Loucy (cell line): ENCODE data around the gene PABPN1.
A peak's percentile ranks its signal among the peaks of the same experiment; 100 is the strongest.

ENCODE experiments used
- H2AFZ ChIP-seq: fragments of 200-600 bp; sonication (generic); 2 replicates; pipeline ENCODE4 v1.6.0; 2016; ENCODE audit warnings: antibody characterized with exemption, mild to moderate bottlenecking, low read length, moderate library complexity
- H3F3A ChIP-seq: fragments of 200-600 bp; 2 replicates; pipeline ENCODE4 v1.6.0; 2016; ENCODE audit warnings: antibody characterized with exemption, low read depth, mild to moderate bottlenecking
- H3K27me3 ChIP-seq: fragments of 200-600 bp; sonication (generic); 2 replicates; pipeline ENCODE4 v1.6.1; 2014; ENCODE audit warnings: low read length, mild to moderate bottlenecking; ENCODE audit not compliant: insufficient read depth, poor library complexity, severe bottlenecking
- H3K36me3 ChIP-seq: fragments of 200-600 bp; sonication (generic); 2 replicates; pipeline ENCODE4 v1.6.1; 2016; ENCODE audit warnings: low read length; ENCODE audit not compliant: insufficient read depth
- H3K4me1 ChIP-seq: fragments of 200-600 bp; sonication (generic); 2 replicates; pipeline ENCODE4 v1.5.1; 2014; ENCODE audit warnings: low read length, mild to moderate bottlenecking; ENCODE audit not compliant: insufficient read depth, poor library complexity, severe bottlenecking
- H3K4me2 ChIP-seq: fragments of 200-600 bp; sonication (generic); 2 replicates; pipeline ENCODE4 v1.6.0; 2014; ENCODE audit warnings: antibody characterized with exemption, low read length, low read depth, mild to moderate bottlenecking; ENCODE audit not compliant: poor library complexity, severe bottlenecking
- H3K4me3 ChIP-seq: fragments of 200-600 bp; sonication (generic); 2 replicates; pipeline ENCODE4 v1.5.1; 2014; ENCODE audit warnings: low read length, mild to moderate bottlenecking, mixed read lengths; ENCODE audit not compliant: poor library complexity, severe bottlenecking
- H3K79me2 ChIP-seq: fragments of 200-600 bp; sonication (generic); 2 replicates; pipeline ENCODE4 v1.6.1; 2014; ENCODE audit warnings: low read length; ENCODE audit not compliant: insufficient read depth
- H3K9ac ChIP-seq: fragments of 200-600 bp; sonication (generic); 2 replicates; pipeline ENCODE4 v1.6.0; 2014; ENCODE audit warnings: mild to moderate bottlenecking, low read depth, low read length, moderate library complexity; ENCODE audit not compliant: poor library complexity, severe bottlenecking
- H3K9me2 ChIP-seq: fragments of 200-600 bp; sonication (generic); replicated peaks from 2 replicates; pipeline ENCODE4 v1.6.1; 2016; ENCODE audit warnings: low read depth, low read length, mixed read lengths
- H3K9me3 ChIP-seq: fragments of 200-600 bp; sonication (generic); 2 replicates; pipeline ENCODE4 v1.6.1; 2014; ENCODE audit warnings: mild to moderate bottlenecking, antibody characterized with exemption, low read length, low read depth; ENCODE audit not compliant: insufficient read depth
- H4K20me1 ChIP-seq: fragments of 200-600 bp; sonication (generic); 2 replicates; pipeline ENCODE4 v1.6.0; 2014; ENCODE audit warnings: antibody characterized with exemption, low read length, mild to moderate bottlenecking; ENCODE audit not compliant: insufficient read depth, poor library complexity, severe bottlenecking
- EZH2phosphoT487 ChIP-seq: fragments of 200-600 bp; IDR thresholded peaks from 2 replicates; pipeline ENCODE4 v1.6.1; 2018; ENCODE audit warnings: antibody characterized with exemption, mild to moderate bottlenecking, moderate library complexity, borderline replicate concordance
- TF ChIP-seq, protein P1 (sequence below): fragments of 200-600 bp; sonication (generic); conservative IDR thresholded peaks from 2 replicates; pipeline ENCODE4 v1.5.1; 2014; ENCODE audit warnings: mild to moderate bottlenecking, antibody characterized with exemption, low read length

PABPN1 gene

DNA sequence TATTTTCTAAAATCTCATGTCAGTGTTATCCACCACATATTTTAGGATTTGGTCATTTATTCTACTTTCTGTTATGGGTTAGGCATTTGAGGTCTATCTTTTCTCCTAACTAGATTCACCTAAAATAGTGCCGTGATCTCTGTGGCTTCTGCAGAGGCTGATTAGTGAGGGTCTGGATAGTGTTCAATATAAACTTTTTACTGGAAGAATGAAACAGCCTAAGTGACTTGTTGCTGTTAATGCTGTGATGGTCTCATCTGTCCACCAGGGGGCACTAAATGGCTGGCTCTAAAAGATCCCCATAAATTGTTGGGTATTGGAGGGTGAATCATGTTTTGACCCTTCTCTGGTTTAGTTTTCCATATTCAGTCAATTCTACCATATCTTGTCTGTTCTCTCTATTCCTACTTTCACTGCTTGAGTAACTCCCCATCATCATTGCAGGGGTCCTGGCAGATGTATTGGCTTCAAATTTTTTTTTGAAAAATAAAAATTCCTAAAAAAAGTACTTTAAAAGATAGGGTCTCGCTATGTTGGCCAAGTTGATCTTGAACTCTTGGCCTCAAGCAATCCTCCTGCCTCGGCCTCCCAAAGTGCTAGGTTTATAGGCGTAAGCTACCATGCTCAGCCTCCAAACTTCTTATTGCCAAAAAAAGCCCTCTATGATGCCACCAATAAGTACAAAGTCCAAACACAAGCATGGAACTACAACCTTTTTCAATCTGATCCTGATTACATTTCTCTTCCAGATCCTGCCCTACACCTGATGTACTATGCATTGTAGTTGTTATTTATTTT lies 6.9 kb downstream of the PABPN1 start:
- Histone ChIP-seq H2AFZ (no peak overlapping the region), H3K27me3 (no peaks in the 10 kb centered on the region), H3K9ac (no peak overlapping the region), H3K36me3 (peaks cover 24% of the 10 kb centered on the region; the same call in 1 of the 2 replicates), H3K4me3 (no peak overlapping the region), H3K9me2 (no peaks in the 10 kb centered on the region), H3K4me1 (peaks cover 11% of the 10 kb centered on the region), H3K9me3 (no peaks in the 10 kb centered on the region), H4K20me1 (peaks cover 20% of the 10 kb centered on the region), H3F3A (peaks cover 11% of the 10 kb centered on the region; the same call in 1 of the 2 replicates), H3K79me2 (peaks cover 19% of the 10 kb centered on the region), H3K4me2 (no peak overlapping the region)
- TF ChIP-seq, protein P1, sequence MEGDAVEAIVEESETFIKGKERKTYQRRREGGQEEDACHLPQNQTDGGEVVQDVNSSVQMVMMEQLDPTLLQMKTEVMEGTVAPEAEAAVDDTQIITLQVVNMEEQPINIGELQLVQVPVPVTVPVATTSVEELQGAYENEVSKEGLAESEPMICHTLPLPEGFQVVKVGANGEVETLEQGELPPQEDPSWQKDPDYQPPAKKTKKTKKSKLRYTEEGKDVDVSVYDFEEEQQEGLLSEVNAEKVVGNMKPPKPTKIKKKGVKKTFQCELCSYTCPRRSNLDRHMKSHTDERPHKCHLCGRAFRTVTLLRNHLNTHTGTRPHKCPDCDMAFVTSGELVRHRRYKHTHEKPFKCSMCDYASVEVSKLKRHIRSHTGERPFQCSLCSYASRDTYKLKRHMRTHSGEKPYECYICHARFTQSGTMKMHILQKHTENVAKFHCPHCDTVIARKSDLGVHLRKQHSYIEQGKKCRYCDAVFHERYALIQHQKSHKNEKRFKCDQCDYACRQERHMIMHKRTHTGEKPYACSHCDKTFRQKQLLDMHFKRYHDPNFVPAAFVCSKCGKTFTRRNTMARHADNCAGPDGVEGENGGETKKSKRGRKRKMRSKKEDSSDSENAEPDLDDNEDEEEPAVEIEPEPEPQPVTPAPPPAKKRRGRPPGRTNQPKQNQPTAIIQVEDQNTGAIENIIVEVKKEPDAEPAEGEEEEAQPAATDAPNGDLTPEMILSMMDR = peak; percentile 87
- no peak for TF ChIP-seq EZH2phosphoT487

DNA sequence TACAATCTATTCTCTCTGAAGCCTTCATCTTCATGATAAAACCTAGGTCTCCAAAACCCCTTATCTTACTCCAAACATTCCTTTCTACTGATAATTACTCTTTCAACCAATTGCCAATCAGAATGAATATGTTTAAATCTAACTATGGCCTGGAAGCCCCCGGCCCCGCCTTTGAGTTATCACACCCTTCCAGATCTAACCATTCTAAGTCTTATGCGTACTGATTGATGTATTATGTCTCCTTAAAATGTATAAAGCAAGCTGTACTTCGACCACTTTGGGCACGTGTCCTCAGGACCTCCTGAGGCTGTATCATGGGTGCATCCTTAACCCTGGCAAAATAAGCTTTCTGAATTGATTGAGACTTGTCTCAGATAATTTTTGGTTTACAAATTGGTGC lies 14.4 kb downstream of the PABPN1 start:
- no peak overlapping the region for H2AFZ ChIP-seq
- no peak overlapping the region for H3K4me2 ChIP-seq
- H3K79me2 ChIP-seq = no peaks in the 10 kb centered on the region
- no peaks in the 10 kb centered on the region for H3K9me2 ChIP-seq
- TF ChIP-seq EZH2phosphoT487 = no peak
- TF ChIP-seq, protein P1 = no peak
- H4K20me1 ChIP-seq = no peaks in the 10 kb centered on the region
- H3K4me3 ChIP-seq = no peak overlapping the region
- H3K9ac ChIP-seq = no peak overlapping the region
- no peaks in the 10 kb centered on the region for H3F3A ChIP-seq
- H3K4me1 ChIP-seq = no peaks in the 10 kb centered on the region
- no peaks in the 10 kb centered on the region for H3K36me3 ChIP-seq
- H3K9me3 ChIP-seq = peaks cover 4% of the 10 kb centered on the region; the same call in 1 of the 2 replicates
- H3K27me3 ChIP-seq = no peaks in the 10 kb centered on the region

DNA sequence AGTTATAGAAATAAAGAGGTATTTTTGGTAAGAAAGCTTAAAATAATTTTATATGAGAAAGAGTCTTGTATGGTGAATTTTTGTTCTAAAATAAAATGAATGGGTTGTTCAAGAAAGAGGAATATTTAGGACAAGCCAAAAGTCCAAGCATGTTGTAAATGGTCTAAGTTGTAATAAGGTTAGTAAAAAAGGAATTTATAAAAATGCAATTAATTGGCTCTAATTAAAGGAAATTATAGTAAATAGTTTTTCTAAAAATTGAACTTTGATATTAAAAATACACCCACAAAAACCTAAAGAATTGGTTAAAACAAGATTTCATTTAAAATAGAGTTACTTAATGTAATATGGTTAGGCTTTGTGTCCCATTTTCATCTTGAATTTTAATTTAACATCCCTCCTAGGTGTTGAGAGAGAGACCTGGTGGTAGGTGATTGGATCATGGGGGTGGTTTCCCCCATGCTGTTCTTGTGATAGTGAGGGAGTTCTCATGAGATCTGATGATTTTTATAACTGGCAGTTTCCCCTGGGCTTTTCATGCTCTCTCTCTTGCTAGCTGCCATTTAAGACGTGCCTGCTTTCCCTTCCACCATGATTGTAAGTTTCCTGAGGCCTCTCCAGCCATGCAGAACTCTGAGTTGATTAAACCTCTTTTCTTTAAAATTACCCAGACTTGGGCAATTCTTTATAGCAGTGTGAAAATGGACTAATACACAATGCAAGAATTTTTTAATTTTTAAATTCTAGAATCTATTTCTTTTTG lies 18.4 kb downstream of the PABPN1 start:
- TF ChIP-seq EZH2phosphoT487 = no peak
- TF ChIP-seq, protein P1 = no peak
- no peaks in the 10 kb centered on the region for H3K9me2 ChIP-seq

More for the DNA sequence above, 18.4 kb downstream of the PABPN1 start:
- H3K36me3 ChIP-seq = no peaks in the 10 kb centered on the region
- H3K79me2 ChIP-seq = no peaks in the 10 kb centered on the region
- no peak overlapping the region for H3K4me3 ChIP-seq
- no peak overlapping the region for H3K9ac ChIP-seq
- no peaks in the 10 kb centered on the region for H3F3A ChIP-seq
- no peak overlapping the region for H3K4me2 ChIP-seq
- peaks cover 4% of the 10 kb centered on the region; the same call in 1 of the 2 replicates for H3K9me3 ChIP-seq
- no peaks in the 10 kb centered on the region for H3K27me3 ChIP-seq
- H3K4me1 ChIP-seq = no peaks in the 10 kb centered on the region
- no peak overlapping the region for H2AFZ ChIP-seq
- H4K20me1 ChIP-seq = no peaks in the 10 kb centered on the region
